Activated CD4-positive, alpha-beta T cell treated with anti-CD3 and anti-CD28 coated beads for 36 hours (primary cell): ENCODE measurements around the gene CAMK2D. TPM values are rescaled to one million over a fixed set of nuclear protein-coding genes. Genes with fewer than 3 reads are reported as not detected.

Experiments
- ATAC-seq: fragments of 200-7000 bp; cut with Tn5 transposase; one replicate; pipeline ENCODE4 v1.10.0; 2021; ENCODE audit warnings: mild to moderate bottlenecking, moderate library complexity
- CTCF ChIA-PET: fragments of 350-600 bp; sonication (Branson Sonifier 250); formaldehyde crosslinking; loops from one replicate; lab custom pipeline; 2021; ENCODE audit warnings: antibody characterized with exemption; lab: Charles Lee
- POLR2A ChIA-PET: fragments of 350-600 bp; sonication (Branson Sonifier 250); formaldehyde crosslinking; loops from one replicate; lab custom pipeline; 2021; ENCODE audit warnings: antibody characterized with exemption, inconsistent platforms; lab: Charles Lee
- DNase-seq: peaks from one replicate; pipeline ENCODE4 v3.0.0-alpha.2; 2020
- H3K27ac Mint-ChIP-seq: one replicate; pipeline ENCODE4 v1.8.0; 2021; ENCODE audit warnings: mixed read lengths
- H3K27me3 Mint-ChIP-seq: one replicate; pipeline ENCODE4 v1.8.0; 2021; ENCODE audit warnings: mixed read lengths
- H3K36me3 Mint-ChIP-seq: one replicate; pipeline ENCODE4 v1.8.0; 2021; ENCODE audit warnings: low read depth, mixed read lengths
- H3K4me1 Mint-ChIP-seq: one replicate; pipeline ENCODE4 v1.8.0; 2021; ENCODE audit warnings: mixed read lengths
- H3K4me3 Mint-ChIP-seq: one replicate; pipeline ENCODE4 v1.8.0; 2021; ENCODE audit warnings: mild to moderate bottlenecking, moderate library complexity, mixed read lengths
- H3K9me3 Mint-ChIP-seq: one replicate; pipeline ENCODE4 v1.8.0; 2021; ENCODE audit warnings: low read depth, mixed read lengths
- intact Hi-C, 2 experiments: fragments of 100-400 bp; cut with DNase I in 1 of 2; cut with micrococcal nuclease in 1 of 2; formaldehyde crosslinking; loops; one replicate each; pipeline versions ENCODE4 v1.14.2 to v1.15.1; 2022 to 2024; cut with DNase I, micrococcal nuclease
- total RNA-seq, 2 experiments: library from RNA; stranded (reverse); gene quantifications; one replicate each; pipeline ENCODE4 v1.2.3, GENCODE V29; 2021

The CAMK2D gene
- total RNA-seq, 2 experiments from 2014 or later, result 70.3 to 71.3 TPM

DNA sequence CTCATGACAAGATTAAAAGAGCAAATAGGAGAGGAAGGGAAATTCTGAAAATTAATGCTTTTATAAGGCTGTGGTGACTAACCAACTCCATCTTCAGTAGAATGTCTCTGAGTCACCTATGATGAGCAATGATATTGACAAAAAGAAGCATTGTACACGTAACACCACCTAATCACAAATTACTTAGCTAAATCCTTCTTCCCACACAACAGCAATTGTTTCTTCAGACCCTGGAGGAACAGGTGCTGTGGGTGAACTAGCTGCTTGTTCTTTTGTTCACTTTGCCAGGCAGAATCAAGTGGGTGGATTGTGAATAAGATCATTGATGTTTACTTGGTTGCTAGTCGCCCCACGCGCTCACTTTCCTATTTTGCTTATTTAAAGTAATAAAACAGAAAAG, 315.5 kb downstream of the CAMK2D start:
- ChIA-PET POLR2A (no interaction called here), CTCF (interaction anchor here (1.2 kb wide), 1 partner anchor 51 kb away, joined by 3 read pairs; no protein-coding TSS in a partner anchor)
- intact Hi-C loops, result loop anchor here (1.0 to 10.0 kb wide), 11 partner anchors 28 to 377 kb away; partner anchors contain the start of gene CAMK2D (in 1 of the 2)
- peaks cover 8% of the 10 kb centered on the region for H3K9me3 Mint-ChIP-seq
- peaks cover 5% of the 10 kb centered on the region for H3K36me3 Mint-ChIP-seq
- peak overlapping the region; percentile 85 for H3K27ac Mint-ChIP-seq
- peak; percentile 73 for ATAC-seq
- H3K4me1 Mint-ChIP-seq, result peaks cover 27% of the 10 kb centered on the region
- no peak overlapping the region for H3K4me3 Mint-ChIP-seq
- H3K27me3 Mint-ChIP-seq, result no peaks in the 10 kb centered on the region
- peak; percentile 30 for DNase-seq

DNA sequence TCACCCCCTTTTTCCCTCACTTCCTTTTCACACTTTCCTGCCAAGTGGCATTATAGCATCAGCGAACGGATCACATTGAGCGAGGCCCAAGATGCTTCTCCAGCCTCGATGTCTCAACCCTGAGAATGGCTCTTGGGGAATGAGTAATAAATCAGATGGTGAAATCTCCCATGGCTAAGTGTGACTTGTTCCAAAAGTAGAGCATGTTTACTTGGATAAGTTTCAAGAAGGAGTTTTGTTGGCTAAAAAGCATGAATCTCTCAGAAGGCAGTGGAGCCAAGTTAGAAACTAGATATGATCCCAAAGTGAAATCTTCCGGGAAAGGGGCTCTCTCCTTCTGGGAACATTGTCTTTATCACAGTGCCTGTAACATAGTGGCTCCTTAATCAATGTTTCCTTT, 316.3 kb downstream of the CAMK2D start:
- H3K27me3 Mint-ChIP-seq, result no peaks in the 10 kb centered on the region
- peak overlapping the region; percentile 85 for H3K27ac Mint-ChIP-seq
- no peak for ATAC-seq
- ChIA-PET CTCF (interaction anchor here (0.7 kb wide), 1 partner anchor 96 kb away, joined by 3 read pairs; no protein-coding TSS in a partner anchor), POLR2A (no interaction called here)
- no peak overlapping the region for H3K4me3 Mint-ChIP-seq
- intact Hi-C loops, result loop anchor here in 1 of 2 experiments (5.0 to 10.0 kb wide), 4 partner anchors 90 to 317 kb away; partner anchors contain the start of gene CAMK2D
- DNase-seq, result no peak
- peaks cover 8% of the 10 kb centered on the region for H3K9me3 Mint-ChIP-seq
- peaks cover 5% of the 10 kb centered on the region for H3K36me3 Mint-ChIP-seq
- H3K4me1 Mint-ChIP-seq, result peaks cover 27% of the 10 kb centered on the region

DNA sequence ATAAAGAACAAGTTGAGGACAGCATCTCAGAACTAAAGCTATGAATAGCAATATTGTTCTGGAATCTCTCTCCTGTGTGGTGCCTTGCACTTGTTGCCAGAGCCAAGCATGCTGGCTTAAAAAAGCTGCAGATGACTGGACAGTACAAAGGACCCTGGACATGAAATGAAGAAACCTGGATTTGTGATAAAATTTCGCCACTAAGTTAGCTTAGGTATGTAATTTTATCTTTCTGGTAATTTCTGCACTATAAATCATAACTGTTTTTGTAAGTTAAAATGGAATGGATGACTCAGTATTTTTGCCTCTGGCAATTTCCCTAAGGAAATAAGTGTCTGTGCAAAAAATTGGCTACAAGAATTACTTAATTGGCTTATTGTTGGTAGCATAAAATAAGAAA, 317.2 kb downstream of the CAMK2D start:
- no peak for ATAC-seq
- intact Hi-C loops, result loop anchor here in 1 of 2 experiments (10.0 kb wide), 1 partner anchor 90 kb away; no protein-coding TSS in a partner anchor
- no peak overlapping the region for H3K4me3 Mint-ChIP-seq
- peaks cover 8% of the 10 kb centered on the region for H3K9me3 Mint-ChIP-seq
- no peak overlapping the region for H3K27ac Mint-ChIP-seq
- POLR2A ChIA-PET, result no interaction called here
- H3K36me3 Mint-ChIP-seq, result peaks cover 5% of the 10 kb centered on the region
- no peak for DNase-seq
- CTCF ChIA-PET, result no interaction called here
- peaks cover 27% of the 10 kb centered on the region for H3K4me1 Mint-ChIP-seq
- no peaks in the 10 kb centered on the region for H3K27me3 Mint-ChIP-seq

DNA sequence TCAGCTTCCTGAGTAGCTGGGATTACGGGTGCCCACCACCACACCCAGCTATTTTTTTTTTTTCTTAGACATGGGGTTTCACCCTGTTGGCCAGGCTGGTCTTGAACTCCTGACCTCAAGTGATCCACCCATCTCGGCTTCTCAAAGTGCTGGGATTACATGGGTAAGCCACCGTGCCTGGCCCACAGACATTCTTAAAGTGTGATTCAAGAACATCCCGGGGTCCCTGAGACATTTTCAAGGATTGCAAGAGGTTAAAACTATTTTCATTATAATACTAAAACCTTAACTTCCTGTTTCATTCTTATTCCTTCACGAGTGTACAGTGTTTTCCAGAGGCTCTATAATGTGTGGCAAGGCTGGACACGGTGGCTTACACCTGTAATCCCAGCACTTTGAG, 318.7 kb downstream of the CAMK2D start:
- ATAC-seq, result no peak
- Mint-ChIP-seq H3K36me3 (peaks cover 5% of the 10 kb centered on the region), H3K4me1 (peaks cover 27% of the 10 kb centered on the region), H3K4me3 (no peak overlapping the region), H3K9me3 (peaks cover 8% of the 10 kb centered on the region), H3K27ac (no peak overlapping the region), H3K27me3 (no peaks in the 10 kb centered on the region)
- no peak for DNase-seq
- ChIA-PET CTCF (interaction anchor here (1.1 kb wide), 1 partner anchor 13 kb away, joined by 3 read pairs; no protein-coding TSS in a partner anchor), POLR2A (no interaction called here)
- intact Hi-C loops, result loop anchor here in 1 of 2 experiments (10.0 kb wide), 1 partner anchor 88 kb away; no protein-coding TSS in a partner anchor

DNA sequence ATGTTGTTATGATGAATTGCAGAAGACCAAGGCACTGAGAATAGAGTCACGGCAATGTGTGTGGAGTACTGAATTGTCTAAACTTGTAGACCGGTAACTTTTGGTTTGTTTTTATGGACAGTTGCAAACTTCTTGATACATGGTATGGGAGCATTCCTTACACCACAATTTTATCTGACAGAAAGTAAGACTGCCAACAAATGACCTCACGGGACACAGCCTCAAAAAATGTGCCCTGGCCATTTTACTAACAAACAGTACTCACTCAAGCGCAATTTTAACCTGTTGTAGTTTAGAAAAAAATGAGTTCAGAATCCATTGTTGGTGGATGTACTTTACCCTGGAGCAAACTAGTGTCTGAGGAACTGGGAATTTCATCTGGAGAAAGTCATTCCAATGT, 321.2 kb downstream of the CAMK2D start:
- no peaks in the 10 kb centered on the region for H3K27me3 Mint-ChIP-seq
- H3K4me1 Mint-ChIP-seq, result peaks cover 29% of the 10 kb centered on the region
- ChIA-PET POLR2A (no interaction called here), CTCF (no interaction called here)
- no peak overlapping the region for H3K27ac Mint-ChIP-seq
- DNase-seq, result no peak
- intact Hi-C loops, result loop anchor here in 1 of 2 experiments (10.0 kb wide), 1 partner anchor 86 kb away; no protein-coding TSS in a partner anchor
- ATAC-seq, result no peak
- no peak overlapping the region for H3K4me3 Mint-ChIP-seq
- H3K36me3 Mint-ChIP-seq, result no peaks in the 10 kb centered on the region
- no peaks in the 10 kb centered on the region for H3K9me3 Mint-ChIP-seq

DNA sequence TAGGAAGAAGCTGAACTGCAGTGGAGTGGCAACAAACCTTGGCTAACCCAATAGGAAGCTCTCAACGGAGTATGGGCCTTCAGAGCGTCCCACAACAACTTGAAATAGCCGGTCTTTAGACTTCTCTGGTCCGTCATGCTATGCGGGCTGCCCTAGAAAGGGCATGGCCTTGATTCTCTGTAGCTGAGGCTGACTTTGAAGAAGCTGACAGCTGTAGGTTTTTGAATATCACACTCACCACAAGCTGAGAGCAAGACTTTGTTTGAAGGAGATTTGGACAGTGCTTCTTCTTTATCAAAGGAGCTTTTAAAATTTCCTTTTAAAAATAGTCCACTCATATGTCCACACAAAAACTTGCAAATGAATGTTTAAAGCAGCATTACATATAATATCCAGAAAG, 322.9 kb downstream of the CAMK2D start:
- intact Hi-C loops, result no loop called here
- CTCF ChIA-PET, result interaction anchor here (0.6 kb wide), 1 partner anchor 775 kb away, joined by 3 read pairs; no protein-coding TSS in a partner anchor
- peaks cover 14% of the 10 kb centered on the region for H3K4me1 Mint-ChIP-seq
- H3K27me3 Mint-ChIP-seq, result no peaks in the 10 kb centered on the region
- H3K4me3 Mint-ChIP-seq, result no peak overlapping the region
- ATAC-seq, result no peak
- no peak for DNase-seq
- H3K27ac Mint-ChIP-seq, result no peak overlapping the region
- no peaks in the 10 kb centered on the region for H3K36me3 Mint-ChIP-seq
- no peaks in the 10 kb centered on the region for H3K9me3 Mint-ChIP-seq
- POLR2A ChIA-PET, result no interaction called here

DNA sequence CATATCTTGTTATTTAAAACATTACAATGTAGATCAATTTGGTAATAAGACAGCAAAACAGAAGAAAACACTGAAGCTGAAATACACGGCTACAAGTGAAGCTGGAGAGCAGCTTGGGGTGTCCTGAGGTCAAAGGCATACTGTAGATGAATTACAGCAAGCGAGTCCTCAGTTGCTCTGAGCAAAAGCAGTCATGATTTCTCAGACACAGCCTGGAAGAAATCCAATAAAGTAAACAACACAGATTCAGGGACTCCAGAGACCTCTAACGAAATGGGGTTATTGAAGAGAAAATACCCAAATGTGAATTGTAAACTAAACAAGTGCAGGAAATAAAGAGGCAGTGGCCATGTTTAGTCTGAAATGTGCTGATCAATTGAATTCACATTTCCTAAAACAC, 324.4 kb downstream of the CAMK2D start:
- ATAC-seq (no peak), DNase-seq (no peak)
- Mint-ChIP-seq H3K27ac (no peak overlapping the region), H3K4me3 (no peak overlapping the region), H3K4me1 (peaks cover 14% of the 10 kb centered on the region), H3K36me3 (no peaks in the 10 kb centered on the region), H3K9me3 (no peaks in the 10 kb centered on the region), H3K27me3 (peaks cover 3% of the 10 kb centered on the region)
- POLR2A ChIA-PET, result no interaction called here
- intact Hi-C loops, result no loop called here
- CTCF ChIA-PET, result no interaction called here

DNA sequence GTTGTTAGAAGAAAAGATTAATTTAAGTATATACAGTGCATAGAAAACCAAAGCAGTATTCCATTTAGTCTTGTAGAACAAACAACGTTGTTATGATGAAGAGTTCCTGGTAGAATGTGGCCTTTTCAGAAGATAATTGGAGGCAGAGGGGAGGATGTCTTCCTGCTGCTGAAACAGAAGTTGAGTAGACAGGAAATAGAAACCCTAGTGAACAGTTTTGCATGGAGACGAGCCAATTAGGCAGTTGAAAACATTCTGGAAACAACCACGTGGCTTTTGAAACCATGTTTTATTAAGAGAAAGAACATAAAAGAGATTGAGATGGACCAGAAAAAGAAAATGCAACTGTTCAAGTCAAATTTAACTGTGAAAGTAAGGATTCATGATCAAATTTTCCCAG, 325.2 kb downstream of the CAMK2D start:
- intact Hi-C loops, result no loop called here
- H3K27me3 Mint-ChIP-seq, result peaks cover 5% of the 10 kb centered on the region
- H3K4me1 Mint-ChIP-seq, result peaks cover 14% of the 10 kb centered on the region
- H3K36me3 Mint-ChIP-seq, result no peaks in the 10 kb centered on the region
- DNase-seq (no peak), ATAC-seq (peak; percentile 57)
- H3K9me3 Mint-ChIP-seq, result no peaks in the 10 kb centered on the region
- no peak overlapping the region for H3K4me3 Mint-ChIP-seq
- CTCF ChIA-PET, result no interaction called here
- H3K27ac Mint-ChIP-seq, result peak overlapping the region; percentile 47
- POLR2A ChIA-PET, result no interaction called here

DNA sequence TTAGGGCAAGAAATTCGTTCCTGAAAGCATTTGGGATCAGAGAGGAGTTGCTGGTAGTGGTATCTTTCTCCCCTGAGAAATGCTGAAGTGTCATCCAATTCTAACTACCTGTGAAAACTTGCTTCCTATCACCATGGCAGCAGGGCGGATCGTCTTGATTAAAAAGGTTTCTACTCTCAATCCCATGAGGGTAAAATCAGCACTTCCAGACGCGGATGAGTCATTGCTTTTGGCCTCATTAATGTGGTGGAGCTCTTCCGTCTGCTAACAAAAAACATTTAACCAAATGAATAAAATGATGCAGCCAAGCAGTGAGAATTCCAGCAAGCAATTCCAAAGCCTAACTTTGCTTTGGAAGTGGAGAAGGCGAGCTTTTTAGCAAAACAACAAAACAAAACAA, 325.6 kb downstream of the CAMK2D start:
- no peaks in the 10 kb centered on the region for H3K36me3 Mint-ChIP-seq
- intact Hi-C loops, result no loop called here
- ATAC-seq (peak; percentile 51), DNase-seq (peak; percentile 20)
- peaks cover 5% of the 10 kb centered on the region for H3K27me3 Mint-ChIP-seq
- CTCF ChIA-PET, result no interaction called here
- no peak overlapping the region for H3K27ac Mint-ChIP-seq
- no peak overlapping the region for H3K4me3 Mint-ChIP-seq
- no peaks in the 10 kb centered on the region for H3K9me3 Mint-ChIP-seq
- POLR2A ChIA-PET, result no interaction called here
- H3K4me1 Mint-ChIP-seq, result peaks cover 14% of the 10 kb centered on the region

DNA sequence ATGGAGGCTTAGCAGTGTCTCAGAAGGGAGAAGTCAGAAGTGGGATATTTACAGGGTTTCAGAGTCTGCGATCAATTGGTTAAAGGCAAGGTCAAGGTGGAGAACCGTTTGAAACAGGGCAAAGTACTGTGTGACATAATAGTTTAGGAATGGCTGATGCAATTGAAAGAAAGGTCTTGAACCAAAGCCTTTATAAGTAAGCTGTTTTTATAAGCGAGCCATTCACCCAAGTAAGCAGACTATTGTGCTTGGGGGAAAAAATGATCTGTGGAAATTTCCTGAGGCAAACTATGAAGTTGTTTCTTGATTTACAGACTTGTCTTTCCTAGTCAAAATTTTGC, 327.3 kb downstream of the CAMK2D start:
- ATAC-seq, result no peak

DNA sequence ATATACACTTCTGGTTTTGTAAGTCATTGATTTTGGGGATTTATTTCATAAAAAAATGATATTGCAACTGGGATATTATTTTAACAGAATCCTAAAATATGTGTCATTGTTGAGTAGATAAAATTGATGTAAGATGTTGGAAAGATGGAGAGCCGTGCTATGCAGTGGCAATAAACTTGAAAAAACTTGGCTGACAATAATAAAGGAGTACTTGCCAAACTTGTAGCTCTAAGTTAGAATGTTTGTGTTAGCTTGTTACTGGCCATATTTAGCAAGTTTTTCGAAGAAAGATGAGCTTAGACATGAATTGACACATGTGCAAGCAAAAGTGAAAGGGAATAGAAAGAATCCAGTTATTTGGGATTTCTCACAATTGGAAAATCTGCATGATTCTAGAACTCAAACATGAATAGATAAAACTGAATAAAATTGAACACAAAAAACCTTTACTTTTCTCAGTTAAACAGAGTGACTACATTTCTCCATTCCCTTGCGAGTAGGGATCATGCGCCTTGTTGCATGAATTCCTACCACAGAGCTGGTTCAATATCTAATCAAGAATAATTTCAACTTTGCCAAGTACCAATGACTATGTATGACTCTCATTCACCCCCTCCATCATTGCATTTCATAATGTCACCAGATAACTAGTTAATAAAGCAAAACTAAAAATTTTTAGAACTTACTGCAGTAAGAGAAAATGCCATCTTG, 327.8 kb downstream of the CAMK2D start:
- intact Hi-C loops, result no loop called here
- ChIA-PET POLR2A (no interaction called here), CTCF (interaction anchor here (1.1 kb wide), 1 partner anchor 144 kb away, joined by 3 read pairs; no protein-coding TSS in a partner anchor)
- Mint-ChIP-seq H3K9me3 (peaks cover 2% of the 10 kb centered on the region), H3K27ac (no peak overlapping the region), H3K4me3 (no peak overlapping the region), H3K27me3 (peaks cover 7% of the 10 kb centered on the region), H3K4me1 (peaks cover 14% of the 10 kb centered on the region), H3K36me3 (no peaks in the 10 kb centered on the region)
- DNase-seq (no peak), ATAC-seq (no peak)

More for the DNA sequence above, 327.3 kb downstream of the CAMK2D start:
- Mint-ChIP-seq H3K27me3 (peaks cover 7% of the 10 kb centered on the region), H3K4me1 (peaks cover 14% of the 10 kb centered on the region), H3K9me3 (peaks cover 2% of the 10 kb centered on the region), H3K36me3 (no peaks in the 10 kb centered on the region), H3K4me3 (no peak overlapping the region), H3K27ac (no peak overlapping the region)
- DNase-seq, result no peak
- intact Hi-C loops, result no loop called here
- CTCF ChIA-PET, result interaction anchor here (1.1 kb wide), 1 partner anchor 143 kb away, joined by 3 read pairs; no protein-coding TSS in a partner anchor
- POLR2A ChIA-PET, result no interaction called here

DNA sequence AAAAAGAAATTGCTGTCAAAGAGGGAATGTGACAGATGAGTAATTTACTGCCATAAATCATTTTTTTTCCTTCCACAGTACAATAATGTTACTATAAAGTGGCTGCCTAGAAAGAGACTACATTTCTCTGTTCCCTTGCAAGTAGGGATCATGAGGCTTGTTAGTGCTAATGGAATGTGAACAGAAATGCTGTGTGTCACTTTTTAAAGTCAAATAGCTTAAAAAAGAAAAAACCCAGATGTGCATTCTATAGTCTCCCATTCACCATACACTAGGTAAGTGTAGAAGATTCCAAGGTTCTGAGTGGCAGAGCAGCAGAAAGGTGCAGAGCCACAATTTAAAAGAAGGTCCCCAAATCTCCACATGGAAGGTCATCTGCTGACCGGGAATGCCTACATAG, 328.4 kb downstream of the CAMK2D start:
- no peak overlapping the region for H3K27ac Mint-ChIP-seq
- peaks cover 7% of the 10 kb centered on the region for H3K27me3 Mint-ChIP-seq
- ATAC-seq, result no peak
- H3K4me3 Mint-ChIP-seq, result no peak overlapping the region
- ChIA-PET CTCF (interaction anchor here (1.1 kb wide), 1 partner anchor 144 kb away, joined by 3 read pairs; no protein-coding TSS in a partner anchor), POLR2A (no interaction called here)
- H3K4me1 Mint-ChIP-seq, result peaks cover 14% of the 10 kb centered on the region
- no peak for DNase-seq
- H3K9me3 Mint-ChIP-seq, result peaks cover 2% of the 10 kb centered on the region
- intact Hi-C loops, result no loop called here
- no peaks in the 10 kb centered on the region for H3K36me3 Mint-ChIP-seq
